DOHH2 (cell line): Measurements from ENCODE around the gene SLC38A4.

Experiments
- H3F3A ChIP-seq: fragments of 200-600 bp; sonication (generic), shearing (Covaris generic); 2 replicates; pipeline ENCODE4 v1.6.0; 2016; ENCODE audit warnings: antibody characterized with exemption, mild to moderate bottlenecking; ENCODE audit not compliant: control insufficient read depth, insufficient read depth
- H3K27ac ChIP-seq: fragments of 200-600 bp; sonication (generic); 2 replicates; pipeline ENCODE4 v1.5.1; 2014; ENCODE audit warnings: low read depth, mild to moderate bottlenecking, low read length, moderate library complexity
- H3K27me3 ChIP-seq: fragments of 200-600 bp; sonication (generic); 2 replicates; pipeline ENCODE4 v1.6.1; 2014; ENCODE audit warnings: mild to moderate bottlenecking, low read length, mixed read lengths; ENCODE audit not compliant: control insufficient read depth
- H3K36me3 ChIP-seq: fragments of 200-600 bp; sonication (generic); 2 replicates; pipeline ENCODE4 v1.6.1; 2014; ENCODE audit warnings: mild to moderate bottlenecking, low read length, moderate library complexity, mixed read lengths; ENCODE audit not compliant: control insufficient read depth
- H3K4me1 ChIP-seq: fragments of 200-600 bp; sonication (generic); 2 replicates; pipeline ENCODE4 v1.6.1; 2014; ENCODE audit warnings: mild to moderate bottlenecking, low read length, mixed read lengths; ENCODE audit not compliant: control insufficient read depth
- H3K4me2 ChIP-seq: fragments of 200-600 bp; sonication (generic); 2 replicates; pipeline ENCODE4 v1.6.0; 2014; ENCODE audit warnings: mild to moderate bottlenecking, low read length, moderate library complexity
- H3K4me3 ChIP-seq: fragments of 200-600 bp; sonication (generic); 2 replicates; pipeline ENCODE4 v1.5.1; 2014; ENCODE audit warnings: mild to moderate bottlenecking, low read length, mixed read lengths
- H3K79me2 ChIP-seq: fragments of 200-600 bp; sonication (generic); 2 replicates; pipeline ENCODE4 v1.6.1; 2014; ENCODE audit warnings: mild to moderate bottlenecking, low read length, mixed read lengths; ENCODE audit not compliant: control insufficient read depth
- H3K9me2 ChIP-seq: fragments of 200-600 bp; sonication (generic); replicated peaks from 2 replicates; pipeline ENCODE4 v1.6.1; 2014; ENCODE audit warnings: mild to moderate bottlenecking, low read length, mixed read lengths; ENCODE audit not compliant: control insufficient read depth
- H3K9me3 ChIP-seq: fragments of 200-600 bp; sonication (generic); 2 replicates; pipeline ENCODE4 v1.6.1; 2014; ENCODE audit warnings: antibody characterized with exemption, low read length, mixed read lengths; ENCODE audit not compliant: control insufficient read depth, insufficient read depth
- H4K20me1 ChIP-seq: fragments of 200-600 bp; sonication (generic); 2 replicates; pipeline ENCODE4 v1.6.0; 2014; ENCODE audit warnings: low read depth, mild to moderate bottlenecking, antibody characterized with exemption, low read length, moderate library complexity; ENCODE audit not compliant: control insufficient read depth, insufficient read depth
- EZH2phosphoT487 ChIP-seq: fragments of 200-600 bp; sonication (generic); IDR thresholded peaks from 2 replicates; pipeline ENCODE4 v1.6.1; 2017; ENCODE audit warnings: borderline replicate concordance, mild to moderate bottlenecking, antibody characterized with exemption, low read length, moderate library complexity, mixed read lengths
- TF ChIP-seq, protein P1 (sequence below): fragments of 200-600 bp; sonication (generic); IDR thresholded peaks from one replicate; pipeline ENCODE4 v1.5.1; 2014; ENCODE audit warnings: antibody characterized with exemption, mild to moderate bottlenecking, low read depth, low read length; ENCODE audit not compliant: poor library complexity, severe bottlenecking

The SLC38A4 gene

DNA sequence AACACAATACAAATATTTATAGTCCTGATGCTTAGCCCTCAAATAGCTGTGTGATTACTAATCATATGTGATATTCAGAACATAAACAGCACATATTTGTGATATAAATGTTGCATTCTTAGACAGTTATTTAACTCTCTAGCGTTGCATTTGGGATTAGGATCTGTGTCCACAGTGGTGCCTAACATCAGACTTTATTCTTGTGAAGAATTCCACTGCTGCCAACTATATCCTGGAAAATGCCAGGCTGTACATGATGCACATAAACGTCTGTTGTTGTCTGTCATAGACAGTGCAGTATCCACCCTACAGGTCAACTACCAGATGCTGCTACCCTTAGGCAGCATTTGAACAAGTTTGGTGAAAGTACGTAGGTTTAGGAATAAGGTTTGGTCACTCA, 39.0 kb downstream of the SLC38A4 start:
- H3K4me2 ChIP-seq: no peak overlapping the region

DNA sequence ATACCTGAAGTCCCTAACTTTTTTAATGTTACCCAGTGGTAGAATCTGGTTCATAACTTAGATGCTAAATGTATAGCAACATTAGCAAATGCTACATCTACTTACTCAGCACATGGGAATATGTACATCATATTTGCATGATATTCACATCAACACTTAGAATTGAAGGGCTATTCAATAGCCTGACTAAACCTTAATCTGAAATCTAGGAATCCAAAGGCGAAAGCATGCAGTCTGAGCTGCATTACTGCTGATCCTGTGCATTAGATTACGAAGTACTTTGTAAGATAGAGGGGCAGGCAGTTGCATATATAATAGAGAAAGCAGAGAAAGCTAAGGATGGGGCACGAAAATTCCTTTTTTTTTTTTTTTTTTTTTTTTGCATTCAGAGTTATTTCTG, 40.4 kb downstream of the SLC38A4 start:
- no peaks in the 10 kb centered on the region for H3K4me1 ChIP-seq
- H3K27ac ChIP-seq: no peak overlapping the region
- H3K4me3 ChIP-seq: no peak overlapping the region
- H4K20me1 ChIP-seq: no peaks in the 10 kb centered on the region
- H3K9me3 ChIP-seq: no peaks in the 10 kb centered on the region
- H3K27me3 ChIP-seq: 0 out of 2 replicates have a peak, but pooled peaks cover 3% of the 10 kb centered on the region
- H3K79me2 ChIP-seq: no peaks in the 10 kb centered on the region
- H3K4me2 ChIP-seq: no peak overlapping the region
- no peaks in the 10 kb centered on the region for H3K36me3 ChIP-seq
- no peaks in the 10 kb centered on the region for H3K9me2 ChIP-seq
- H3F3A ChIP-seq: no peaks in the 10 kb centered on the region
- no peak for TF ChIP-seq EZH2phosphoT487
- TF ChIP-seq, protein P1, sequence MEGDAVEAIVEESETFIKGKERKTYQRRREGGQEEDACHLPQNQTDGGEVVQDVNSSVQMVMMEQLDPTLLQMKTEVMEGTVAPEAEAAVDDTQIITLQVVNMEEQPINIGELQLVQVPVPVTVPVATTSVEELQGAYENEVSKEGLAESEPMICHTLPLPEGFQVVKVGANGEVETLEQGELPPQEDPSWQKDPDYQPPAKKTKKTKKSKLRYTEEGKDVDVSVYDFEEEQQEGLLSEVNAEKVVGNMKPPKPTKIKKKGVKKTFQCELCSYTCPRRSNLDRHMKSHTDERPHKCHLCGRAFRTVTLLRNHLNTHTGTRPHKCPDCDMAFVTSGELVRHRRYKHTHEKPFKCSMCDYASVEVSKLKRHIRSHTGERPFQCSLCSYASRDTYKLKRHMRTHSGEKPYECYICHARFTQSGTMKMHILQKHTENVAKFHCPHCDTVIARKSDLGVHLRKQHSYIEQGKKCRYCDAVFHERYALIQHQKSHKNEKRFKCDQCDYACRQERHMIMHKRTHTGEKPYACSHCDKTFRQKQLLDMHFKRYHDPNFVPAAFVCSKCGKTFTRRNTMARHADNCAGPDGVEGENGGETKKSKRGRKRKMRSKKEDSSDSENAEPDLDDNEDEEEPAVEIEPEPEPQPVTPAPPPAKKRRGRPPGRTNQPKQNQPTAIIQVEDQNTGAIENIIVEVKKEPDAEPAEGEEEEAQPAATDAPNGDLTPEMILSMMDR: no peak

More for the DNA sequence above, 39.0 kb downstream of the SLC38A4 start:
- TF ChIP-seq EZH2phosphoT487: no peak
- H3K36me3 ChIP-seq: no peaks in the 10 kb centered on the region
- H3K9me2 ChIP-seq: no peaks in the 10 kb centered on the region
- no peaks in the 10 kb centered on the region for H3K79me2 ChIP-seq
- H3K4me1 ChIP-seq: no peaks in the 10 kb centered on the region
- H3K9me3 ChIP-seq: no peaks in the 10 kb centered on the region
- H4K20me1 ChIP-seq: no peaks in the 10 kb centered on the region
- no peaks in the 10 kb centered on the region for H3F3A ChIP-seq
- H3K4me3 ChIP-seq: no peak overlapping the region
- no peak overlapping the region for H3K27ac ChIP-seq
- no peaks in the 10 kb centered on the region for H3K27me3 ChIP-seq

GRCh38 chr12:46783871-46784270, 41.9 kb downstream of the SLC38A4 start:
- H3K9me2 ChIP-seq: no peaks in the 10 kb centered on the region
- 0 out of 2 replicates have a peak, but pooled peaks cover 3% of the 10 kb centered on the region for H3K27me3 ChIP-seq
- H3K4me1 ChIP-seq: no peaks in the 10 kb centered on the region
- H3K4me3 ChIP-seq: no peak overlapping the region
- TF ChIP-seq EZH2phosphoT487: no peak
- TF ChIP-seq, protein P1: no peak
- H3K9me3 ChIP-seq: no peaks in the 10 kb centered on the region
- no peaks in the 10 kb centered on the region for H3K36me3 ChIP-seq
- no peaks in the 10 kb centered on the region for H3K79me2 ChIP-seq
- H3K4me2 ChIP-seq: no peak overlapping the region
- no peaks in the 10 kb centered on the region for H4K20me1 ChIP-seq
- no peaks in the 10 kb centered on the region for H3F3A ChIP-seq
- H3K27ac ChIP-seq: no peak overlapping the region

- Histone ChIP-seq H3K27me3 (0 out of 2 replicates have a peak, but pooled peaks cover 3% of the 10 kb centered on the region), H3K4me1 (no peaks in the 10 kb centered on the region), H3K79me2 (no peaks in the 10 kb centered on the region), H3K9me3 (no peaks in the 10 kb centered on the region), H3K4me3 (no peak overlapping the region), H3K36me3 (no peaks in the 10 kb centered on the region), H3K4me2 (no peak overlapping the region), H3F3A (no peaks in the 10 kb centered on the region), H3K27ac (no peak overlapping the region), H3K9me2 (no peaks in the 10 kb centered on the region), H4K20me1 (no peaks in the 10 kb centered on the region)
- TF ChIP-seq, protein P1: no peak
- TF ChIP-seq EZH2phosphoT487: no peak
Measured at GRCh38 chr12:46779879-46780278, 45.9 kb downstream of the SLC38A4 start.
